GM21423 (cell line): Measurements from ENCODE around the gene ZNF500.

Experiments used
- ATAC-seq: cut with Tn5 transposase; IDR thresholded peaks from one replicate; pipeline ENCODE4 v1.9.1; 2021; ENCODE audit warnings: mild to moderate bottlenecking, moderate library complexity; ENCODE audit not compliant: unreplicated experiment

The ZNF500 gene

GRCh38 chr16:4775005-4775404 is 8.0 kb upstream of the ZNF500 start:
- ATAC-seq, result no peak

GRCh38 chr16:4772351-4772750 is 5.4 kb upstream of the ZNF500 start:
- ATAC-seq, result no peak

- no peak for ATAC-seq
Observed at GRCh38 chr16:4771646-4772045, 4.7 kb upstream of the ZNF500 start.

DNA sequence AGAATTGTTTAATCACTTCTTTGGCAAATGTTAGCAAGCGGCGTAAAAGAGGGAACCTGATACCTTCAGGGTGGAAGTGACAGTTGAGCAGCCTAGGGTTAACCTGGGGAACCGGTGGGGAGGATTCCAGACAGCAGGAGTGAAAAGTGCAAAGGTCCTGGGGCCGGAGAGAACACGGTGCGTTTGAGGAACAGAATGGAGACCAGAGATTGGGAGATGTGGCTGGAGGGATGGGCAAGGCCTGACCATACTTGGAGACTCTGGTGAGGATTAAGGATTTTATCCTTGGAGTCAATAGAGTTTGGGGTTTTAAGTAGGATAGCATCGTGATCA is 2.3 kb upstream of the ZNF500 start:
- ATAC-seq, result no peak

GRCh38 chr16:4768549-4769305 is 1.8 kb upstream of the ZNF500 start:
- ATAC-seq, result peak; percentile 53

GRCh38 chr16:4767872-4768548 is 1.0 kb upstream of the ZNF500 start:
- ATAC-seq, result no peak

DNA sequence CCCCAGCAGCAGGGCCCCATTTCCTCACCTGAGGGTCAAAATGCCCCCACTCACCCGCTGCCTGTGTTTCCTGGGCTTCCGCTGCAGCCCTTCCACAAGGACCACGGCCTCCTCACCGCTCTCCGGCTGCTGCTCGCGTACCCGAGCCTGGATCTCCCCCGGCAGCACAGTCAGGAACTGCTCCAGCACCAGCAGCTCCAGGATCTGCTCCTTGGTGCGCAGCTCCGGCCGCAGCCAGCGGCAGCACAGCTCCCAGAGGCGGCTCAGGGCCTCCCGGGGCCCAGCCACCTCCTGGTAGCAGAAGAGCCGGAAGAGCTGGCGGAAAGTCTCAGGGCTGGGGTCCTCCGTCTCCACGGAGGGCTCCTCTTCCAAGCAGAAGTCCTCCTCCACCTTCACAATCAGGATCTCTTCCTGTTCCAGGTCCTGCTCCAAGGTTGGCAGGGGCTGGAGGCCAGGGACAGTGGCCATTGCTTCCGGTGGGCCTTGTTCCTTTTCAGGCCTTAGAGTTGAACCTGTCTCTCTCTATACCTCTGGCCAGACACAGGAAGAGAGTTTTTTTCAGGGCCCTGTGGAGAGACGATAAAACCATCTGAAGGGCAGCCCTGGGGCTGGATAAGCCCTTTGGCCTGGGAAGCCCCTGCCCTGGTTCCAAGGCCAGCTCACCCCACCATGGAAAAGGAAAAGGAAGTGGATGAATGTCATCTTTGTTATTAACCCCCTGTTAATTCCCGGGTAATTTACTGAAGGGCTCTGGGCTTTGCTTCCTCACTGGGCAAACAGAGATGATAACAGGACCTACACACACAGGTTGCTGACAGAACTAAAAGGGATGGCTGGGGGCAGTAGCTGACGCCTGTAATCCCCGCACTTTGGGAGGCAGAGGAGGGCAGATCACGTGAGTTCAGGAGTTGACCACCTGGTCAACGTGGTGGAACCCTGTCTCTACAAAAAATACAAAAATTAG is 1.2 kb downstream of the ZNF500 start:
- ATAC-seq, result no peak

DNA sequence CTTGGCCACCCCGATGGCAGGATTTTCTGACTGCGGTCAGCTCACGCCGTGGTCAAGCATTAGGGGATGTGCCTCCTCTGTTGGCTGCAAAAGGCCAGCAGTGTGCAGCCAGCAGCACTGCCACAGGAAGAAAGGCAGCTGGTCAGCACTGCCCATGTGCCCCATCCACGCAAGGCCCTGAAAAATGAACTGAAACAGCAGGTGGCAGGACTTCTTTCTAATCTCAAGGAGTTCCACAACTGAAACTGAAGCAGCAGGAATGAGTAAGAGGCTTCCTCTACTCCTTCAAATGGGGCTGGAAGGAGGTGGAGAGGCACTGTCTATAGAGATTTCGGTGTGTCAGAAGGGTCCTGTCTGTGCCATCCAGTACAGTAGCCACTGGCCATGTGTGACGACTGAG is 3.2 kb downstream of the ZNF500 start:
- no peak for ATAC-seq

GRCh38 chr16:4762205-4762604 is 4.8 kb downstream of the ZNF500 start:
- no peak for ATAC-seq

- ATAC-seq, result no peak
Observed at GRCh38 chr16:4760221-4760910, 6.6 kb downstream of the ZNF500 start.

- ATAC-seq, result no peak
Observed at GRCh38 chr16:4755687-4756086, 11.3 kb downstream of the ZNF500 start.

DNA sequence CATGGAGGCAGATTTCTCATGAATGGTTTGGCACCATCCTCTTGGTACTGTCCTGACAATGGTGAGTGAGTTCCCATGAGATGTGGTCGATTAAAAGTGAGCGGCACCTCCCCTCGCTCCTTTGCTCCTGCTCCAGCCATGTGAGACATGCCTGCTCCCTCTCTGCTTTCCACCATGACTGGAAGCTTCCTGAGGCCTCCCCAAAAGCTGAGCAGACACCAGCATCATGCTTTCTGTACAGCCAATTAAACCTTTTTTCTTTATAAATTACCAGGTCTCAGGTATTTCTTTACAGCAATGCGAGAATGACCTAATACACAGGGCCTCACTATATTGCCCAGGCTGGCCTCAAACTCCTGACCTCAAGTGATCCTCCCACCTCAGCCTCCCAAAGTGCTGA is 12.1 kb downstream of the ZNF500 start:
- ATAC-seq, result no peak

GRCh38 chr16:4753227-4753626 is 13.7 kb downstream of the ZNF500 start:
- no peak for ATAC-seq

GRCh38 chr16:4752351-4753100 is 14.4 kb downstream of the ZNF500 start:
- ATAC-seq, result no peak

- no peak for ATAC-seq
Observed at GRCh38 chr16:4750896-4751295, 16.1 kb downstream of the ZNF500 start.

GRCh38 chr16:4749700-4750257 is 17.2 kb downstream of the ZNF500 start:
- ATAC-seq, result no peak

- ATAC-seq, result no peak
Observed at GRCh38 chr16:4748682-4749411, 18.1 kb downstream of the ZNF500 start.

DNA sequence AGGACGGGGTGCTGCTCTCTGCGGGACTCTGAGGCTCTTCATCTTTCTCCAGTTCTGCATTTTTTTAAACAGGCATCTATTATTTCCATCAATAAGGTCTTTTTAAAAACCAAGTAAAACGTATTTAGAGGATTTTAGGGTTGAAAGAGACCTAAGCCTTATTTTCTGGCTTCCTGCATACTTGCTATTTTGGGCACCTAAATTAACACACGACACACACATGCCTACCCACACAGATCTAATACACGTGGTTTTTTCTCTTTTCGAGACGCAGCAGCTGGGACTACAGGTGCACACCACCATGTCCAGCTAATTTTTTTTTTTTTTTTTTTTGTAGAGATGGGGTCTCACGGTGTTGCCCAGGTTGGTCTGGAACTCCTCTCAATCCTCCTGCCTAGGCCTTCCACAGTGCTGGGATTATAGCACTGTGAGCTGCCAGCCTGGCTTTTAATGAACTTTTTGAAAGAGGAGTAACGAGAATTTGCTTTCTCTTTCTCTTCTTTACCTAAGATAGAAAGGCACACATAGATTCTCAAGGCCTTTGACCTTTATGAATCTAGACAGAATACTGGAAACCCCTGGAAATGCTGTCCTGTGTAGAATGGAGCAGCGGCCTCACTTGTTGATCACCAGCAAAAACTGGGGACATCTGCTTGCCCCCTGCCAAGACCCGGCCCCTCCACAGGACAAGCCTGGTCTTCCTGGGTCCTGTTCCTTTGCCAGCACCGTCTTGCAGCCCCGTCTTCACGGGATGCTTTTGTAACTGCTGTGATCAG is 18.9 kb downstream of the ZNF500 start:
- no peak for ATAC-seq
